Parathyroid adenoma (tissue), 2 donors: ENCODE data around the gene ST7.

Experiments
- H2AFZ ChIP-seq: fragments of 300-600 bp; sonication (generic); one replicate; pipeline ENCODE4 v1.7.0; 2017; ENCODE audit warnings: antibody characterized with exemption, mild to moderate bottlenecking
- H3K27ac ChIP-seq: fragments of 300-600 bp; sonication (generic); one replicate; pipeline ENCODE4 v1.7.0; 2017
- H3K27me3 ChIP-seq: fragments of 300-600 bp; sonication (generic); one replicate; pipeline ENCODE4 v1.7.0; 2017; ENCODE audit warnings: low read length; ENCODE audit not compliant: control insufficient read depth, insufficient read depth
- H3K36me3 ChIP-seq: fragments of 300-600 bp; sonication (generic); one replicate; pipeline ENCODE4 v1.7.0; 2017; ENCODE audit warnings: low read length; ENCODE audit not compliant: control insufficient read depth, insufficient read depth
- H3K4me1 ChIP-seq: fragments of 300-600 bp; sonication (generic); one replicate; pipeline ENCODE4 v1.7.0; 2017; ENCODE audit warnings: control low read depth
- H3K4me2 ChIP-seq: fragments of 300-600 bp; sonication (generic); one replicate; pipeline ENCODE4 v1.7.0; 2017; ENCODE audit warnings: low read length
- H3K4me3 ChIP-seq: fragments of 300-600 bp; sonication (generic); one replicate; pipeline ENCODE4 v1.7.0; 2017; ENCODE audit warnings: low read depth, low read length
- H3K79me2 ChIP-seq: fragments of 300-600 bp; sonication (generic); one replicate; pipeline ENCODE4 v1.7.0; 2017; ENCODE audit warnings: control low read depth
- H3K9ac ChIP-seq: fragments of 300-600 bp; sonication (generic); one replicate; pipeline ENCODE4 v1.7.0; 2017; ENCODE audit warnings: mild to moderate bottlenecking
- H3K9me3 ChIP-seq: fragments of 300-600 bp; sonication (generic); one replicate; pipeline ENCODE4 v1.7.0; 2017; ENCODE audit warnings: low read length; ENCODE audit not compliant: control insufficient read depth
- CTCF ChIP-seq: fragments of 300-600 bp; sonication (generic); IDR thresholded peaks from one replicate; pipeline ENCODE4 v1.7.0; 2017; ENCODE audit warnings: antibody characterized with exemption, mild to moderate bottlenecking
- donor health status: primary hyperparathyroidism.

ST7 gene

DNA sequence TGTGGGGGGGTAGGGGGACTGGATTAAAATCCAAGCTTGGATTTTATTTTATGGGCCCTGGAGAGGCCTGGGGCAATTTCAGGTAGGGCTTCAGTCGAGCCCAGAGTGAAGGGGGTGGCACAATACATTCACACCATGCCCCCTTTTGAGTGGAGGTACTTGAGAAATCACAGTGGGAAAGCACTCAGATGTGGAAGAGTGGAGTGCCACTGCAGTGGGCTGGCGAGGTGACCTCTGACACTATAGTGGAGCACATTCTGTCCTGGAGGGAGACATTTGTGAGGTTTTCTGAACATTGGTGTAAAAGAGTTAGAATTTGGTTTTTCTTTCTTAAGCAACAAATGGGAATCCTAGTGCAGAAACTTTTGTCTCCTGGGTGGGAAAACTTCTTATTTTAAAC is 226.4 kb downstream of the ST7 start:
- TF ChIP-seq CTCF: no peak
- Histone ChIP-seq H3K36me3 (no peaks in the 10 kb centered on the region), H3K4me2 (no peak overlapping the region), H3K79me2 (no peaks in the 10 kb centered on the region), H3K4me3 (no peak overlapping the region), H3K27ac (no peak overlapping the region), H3K4me1 (no peaks in the 10 kb centered on the region), H3K27me3 (no peaks in the 10 kb centered on the region), H2AFZ (no peak overlapping the region), H3K9ac (no peak overlapping the region), H3K9me3 (no peaks in the 10 kb centered on the region)

- no peaks in the 10 kb centered on the region for H3K79me2 ChIP-seq
- no peaks in the 10 kb centered on the region for H3K9me3 ChIP-seq
- no peaks in the 10 kb centered on the region for H3K27me3 ChIP-seq
- H3K4me2 ChIP-seq: no peak overlapping the region
- H3K27ac ChIP-seq: no peak overlapping the region
- H3K36me3 ChIP-seq: no peaks in the 10 kb centered on the region
- TF ChIP-seq CTCF: no peak
- H3K4me1 ChIP-seq: no peaks in the 10 kb centered on the region
- H2AFZ ChIP-seq: no peak overlapping the region
- H3K9ac ChIP-seq: no peak overlapping the region
- H3K4me3 ChIP-seq: no peak overlapping the region
These were observed 230.4 kb downstream of the ST7 start for GRCh38 chr7:117183729-117184128.

- Histone ChIP-seq H3K4me1 (no peaks in the 10 kb centered on the region), H3K36me3 (no peaks in the 10 kb centered on the region), H3K9ac (no peak overlapping the region), H3K27me3 (no peaks in the 10 kb centered on the region), H3K79me2 (no peaks in the 10 kb centered on the region), H3K9me3 (no peaks in the 10 kb centered on the region), H2AFZ (no peak overlapping the region), H3K4me2 (no peak overlapping the region), H3K27ac (no peak overlapping the region), H3K4me3 (no peak overlapping the region)
- no peak for TF ChIP-seq CTCF
These were observed 231.1 kb downstream of the ST7 start for GRCh38 chr7:117184367-117184766.

- no peaks in the 10 kb centered on the region for H3K27me3 ChIP-seq
These were observed 231.8 kb downstream of the ST7 start for GRCh38 chr7:117185124-117185523.

More at GRCh38 chr7:117185124-117185523, 231.8 kb downstream of the ST7 start:
- no peak for TF ChIP-seq CTCF
- Histone ChIP-seq H3K9ac (no peak overlapping the region), H3K4me3 (no peak overlapping the region), H2AFZ (no peak overlapping the region), H3K4me1 (no peaks in the 10 kb centered on the region), H3K9me3 (no peaks in the 10 kb centered on the region), H3K4me2 (no peak overlapping the region), H3K36me3 (no peaks in the 10 kb centered on the region), H3K79me2 (no peaks in the 10 kb centered on the region), H3K27ac (no peak overlapping the region)
